ENCODE data around the gene PARVG. TPM values are rescaled to one million over a fixed set of nuclear protein-coding genes. Genes with fewer than 3 reads are reported as not detected.
"Not testable (repeated sequence)": the region's sequence is repeated elsewhere in the genome, so short reads cannot be mapped to it uniquely, and the experiment has no call there.

PARVG gene
- polyA plus RNA-seq, 3 donors = 1.7 to 2.2 (median 1.9) TPM

DNA sequence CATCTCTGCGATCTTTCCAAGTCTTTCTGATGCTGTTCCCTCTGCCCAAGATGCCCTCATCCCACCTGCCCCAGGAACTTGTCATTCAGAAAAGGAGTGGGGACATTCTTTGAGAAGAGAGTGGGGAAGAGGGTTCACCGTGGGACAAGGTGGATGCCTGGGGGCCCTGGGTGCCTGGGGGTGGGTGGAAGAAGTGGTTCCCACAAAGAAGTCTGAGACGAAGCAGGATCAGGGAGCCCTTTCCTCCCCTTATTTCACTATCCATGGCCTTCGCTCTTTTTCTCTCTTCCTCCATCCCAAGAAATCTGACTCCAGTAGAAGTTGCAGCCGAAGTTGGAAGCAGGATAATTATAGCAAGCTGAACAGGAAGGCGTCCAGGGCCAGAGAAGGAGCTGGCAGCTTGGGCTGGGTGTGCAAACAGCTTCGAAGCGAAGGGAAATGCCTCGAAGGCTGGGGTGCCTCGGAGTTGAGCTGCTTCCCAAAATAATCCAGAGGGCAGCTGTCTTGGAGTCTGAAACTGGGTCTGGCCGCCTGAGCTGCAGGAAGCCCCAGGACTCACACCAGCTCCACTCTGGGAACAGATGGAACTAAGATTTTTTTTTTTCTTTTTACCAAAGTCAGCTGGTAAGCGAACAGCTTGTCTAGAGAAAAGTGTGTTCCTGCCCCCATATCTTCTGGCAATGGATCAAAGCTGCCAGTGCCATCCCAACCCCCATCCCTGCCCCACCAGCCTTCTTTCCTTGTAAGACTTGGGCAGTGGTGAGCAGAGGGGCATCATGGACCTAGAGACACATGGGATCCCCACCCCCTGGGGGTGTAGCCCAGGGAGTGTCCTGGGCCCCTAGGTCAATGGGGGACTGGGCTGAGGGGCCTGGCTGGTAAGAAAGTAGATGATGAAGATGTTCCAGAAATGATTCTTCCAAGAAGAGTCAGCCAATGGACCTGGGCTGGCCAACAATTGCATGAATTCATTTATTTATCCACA, 31.5 kb downstream of the PARVG start:
- DNase-seq = no peak

DNA sequence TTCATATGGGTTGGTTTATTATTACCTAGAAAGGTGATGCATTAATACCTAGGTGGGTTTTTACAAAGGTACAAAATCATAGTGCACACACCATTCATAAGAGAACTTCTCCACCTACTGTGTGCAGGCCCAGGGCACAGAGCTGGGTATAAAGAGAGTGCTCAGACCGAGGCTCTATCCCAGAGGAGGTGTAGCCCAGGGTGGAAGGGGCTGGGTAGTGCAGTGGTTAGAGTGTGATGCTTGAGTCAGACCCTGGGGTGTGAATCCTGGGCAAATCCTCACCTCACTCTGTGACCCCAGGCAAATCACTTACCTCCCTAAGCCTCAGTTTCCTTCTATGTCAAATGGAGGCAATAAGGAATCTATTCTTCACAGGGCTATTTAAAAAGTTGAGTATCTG, 32.2 kb downstream of the PARVG start:
- DNase-seq = no peak

DNA sequence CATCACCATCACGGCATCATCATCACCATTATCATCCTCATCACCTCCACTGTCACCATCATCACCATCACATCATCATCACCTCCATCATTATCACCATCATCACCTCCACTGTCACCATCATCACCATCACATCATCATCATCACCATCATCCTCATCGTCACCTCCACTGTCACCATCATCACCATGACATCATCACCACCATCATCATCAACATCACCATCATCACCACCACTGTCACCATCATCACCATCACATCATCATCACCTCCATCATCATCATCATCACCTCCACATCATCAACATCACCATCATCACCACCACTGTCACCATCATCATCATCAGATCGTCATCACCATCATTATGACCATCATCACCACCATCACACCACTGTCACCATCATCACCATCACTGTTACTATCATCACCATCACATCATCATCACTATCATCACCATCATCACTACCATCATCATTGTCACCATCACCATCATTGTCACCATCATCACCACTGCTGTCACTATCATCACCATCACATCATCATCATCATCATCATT, 32.8 kb downstream of the PARVG start:
- no peak for DNase-seq

DNA sequence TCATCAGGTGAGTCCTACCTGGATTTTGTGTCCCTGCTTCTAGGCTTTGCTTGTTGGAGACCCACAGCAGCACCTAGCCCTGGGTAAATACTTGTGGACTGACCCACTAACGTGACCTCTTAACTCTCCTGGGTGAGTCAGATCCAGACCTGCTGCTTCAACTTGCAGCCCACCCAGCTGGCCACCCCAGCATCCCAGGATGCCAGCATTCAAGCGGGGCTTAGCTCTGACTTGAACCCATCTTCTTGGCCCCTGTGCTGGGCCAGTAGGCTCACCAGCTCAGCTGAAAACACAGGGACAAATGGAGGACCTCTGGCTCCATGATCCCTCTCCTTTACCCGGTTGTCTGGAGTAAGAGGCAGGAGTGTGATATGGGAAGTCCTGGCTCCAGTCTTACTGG, 33.5 kb downstream of the PARVG start:
- DNase-seq = no peak

DNA sequence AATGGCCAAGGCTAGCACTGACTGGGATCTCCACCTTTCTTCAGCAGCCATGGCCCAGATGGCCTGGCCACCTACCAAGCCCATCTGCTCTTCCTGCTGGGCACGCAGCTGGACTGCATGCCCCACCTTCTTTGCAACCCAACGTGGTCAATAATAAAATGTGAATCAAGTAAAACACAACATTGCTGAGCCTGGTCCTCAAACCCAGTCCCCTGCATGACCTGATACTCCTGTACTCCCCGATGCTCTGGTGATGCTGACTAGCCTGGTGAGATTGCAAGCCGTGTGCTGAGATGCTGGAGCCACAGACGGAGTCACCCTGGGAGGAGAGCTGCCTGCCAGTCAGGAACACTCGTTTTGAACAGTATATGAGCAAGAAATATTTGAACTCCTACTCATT, 34.0 kb downstream of the PARVG start:
- DNase-seq = no peak

DNA sequence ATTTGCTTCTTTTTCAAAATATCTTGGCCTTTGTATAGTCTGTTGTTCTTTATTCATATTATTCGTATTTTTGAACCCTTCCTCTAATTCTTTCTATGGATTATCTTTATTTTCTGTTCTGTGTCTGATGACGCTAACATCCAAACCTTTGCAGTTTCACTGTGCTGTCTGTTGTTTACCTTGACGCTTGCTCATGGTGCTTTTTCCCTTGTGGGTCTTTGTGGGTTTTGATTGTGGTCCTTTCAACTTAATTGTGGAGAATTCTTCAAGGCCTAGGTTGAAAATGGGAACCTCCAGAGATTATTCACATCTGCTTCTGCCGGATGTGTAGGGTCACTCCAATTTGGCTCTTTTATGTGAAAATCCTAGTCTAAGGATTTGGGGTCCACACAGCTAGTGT, 34.6 kb downstream of the PARVG start:
- DNase-seq = no peak

DNA sequence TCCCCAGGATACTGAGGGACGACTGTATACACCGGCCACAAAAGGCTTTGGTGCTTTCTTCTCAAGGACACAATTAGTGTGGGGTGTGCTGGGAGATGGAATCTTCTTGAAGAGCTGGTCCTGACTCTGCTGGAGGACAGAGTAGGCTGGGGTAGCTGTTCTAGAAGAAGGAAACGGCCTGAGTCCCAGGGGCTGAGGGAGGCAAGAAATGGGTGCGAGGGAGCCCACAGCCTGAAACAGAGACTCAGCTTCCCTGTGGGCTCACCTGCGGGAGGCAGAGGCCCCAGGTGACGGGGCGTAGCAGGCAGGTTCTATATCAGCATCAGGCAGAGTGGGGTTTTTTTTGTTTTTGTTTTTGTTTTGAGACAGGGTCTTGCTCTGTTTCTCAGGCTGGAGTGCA, 36.6 kb downstream of the PARVG start:
- no peak for DNase-seq

DNA sequence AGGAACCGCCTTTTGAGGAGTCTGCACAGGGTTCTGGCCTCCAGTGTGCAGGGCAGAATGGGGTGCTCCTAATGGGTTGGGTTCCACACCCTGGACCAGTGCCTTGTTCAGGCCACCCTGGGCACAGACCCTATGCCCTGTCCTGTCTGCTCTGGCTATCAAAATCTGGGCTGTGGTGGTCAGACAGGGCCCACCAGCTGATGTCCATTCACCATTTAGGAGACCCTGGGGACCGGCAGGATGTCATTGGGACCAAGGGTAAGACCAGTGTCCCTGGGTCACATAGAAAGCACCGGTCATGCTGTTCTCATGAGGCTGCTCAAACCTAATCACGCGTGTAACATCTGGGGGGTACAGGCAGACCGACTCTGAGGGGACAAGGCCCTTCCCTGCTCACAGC, 37.3 kb downstream of the PARVG start:
- DNase-seq = no peak

DNA sequence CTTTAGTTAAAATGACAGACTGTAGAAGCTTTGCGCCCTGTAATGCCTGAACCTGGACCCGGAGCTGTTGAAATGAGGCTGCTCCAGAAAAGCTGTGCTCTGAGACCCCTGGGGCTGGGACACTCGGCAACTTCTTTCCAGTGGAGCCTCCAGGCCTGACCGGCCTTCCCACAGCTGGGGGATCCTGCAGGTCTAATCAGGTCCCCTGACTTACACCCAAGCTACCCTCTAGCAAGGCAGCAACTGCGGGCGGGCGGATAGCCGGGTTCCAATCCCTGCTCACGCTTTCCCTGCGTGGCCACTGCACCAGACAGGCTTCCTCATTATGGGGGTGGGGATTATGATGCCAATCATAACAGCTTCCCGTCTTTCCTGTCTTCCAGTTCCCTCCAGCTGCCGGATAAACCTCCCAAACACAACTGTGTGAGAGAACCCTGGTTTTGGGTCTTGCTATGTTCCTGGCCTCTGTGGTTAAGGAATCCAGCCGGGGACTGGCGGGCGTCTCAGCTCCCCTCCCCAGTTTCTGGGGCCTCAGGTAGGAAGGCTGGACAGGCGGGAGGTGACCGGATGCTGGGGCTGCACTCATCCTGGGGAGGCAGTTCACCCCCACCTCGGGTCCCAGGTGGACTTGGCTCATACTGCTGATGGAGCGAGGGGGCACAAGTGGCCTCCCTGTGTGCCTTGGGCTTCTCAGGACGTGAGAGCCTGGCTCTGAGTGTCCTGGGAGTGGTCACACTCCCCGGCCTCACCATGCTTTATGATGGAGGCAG, 38.6 kb downstream of the PARVG start:
- DNase-seq = no peak

DNA sequence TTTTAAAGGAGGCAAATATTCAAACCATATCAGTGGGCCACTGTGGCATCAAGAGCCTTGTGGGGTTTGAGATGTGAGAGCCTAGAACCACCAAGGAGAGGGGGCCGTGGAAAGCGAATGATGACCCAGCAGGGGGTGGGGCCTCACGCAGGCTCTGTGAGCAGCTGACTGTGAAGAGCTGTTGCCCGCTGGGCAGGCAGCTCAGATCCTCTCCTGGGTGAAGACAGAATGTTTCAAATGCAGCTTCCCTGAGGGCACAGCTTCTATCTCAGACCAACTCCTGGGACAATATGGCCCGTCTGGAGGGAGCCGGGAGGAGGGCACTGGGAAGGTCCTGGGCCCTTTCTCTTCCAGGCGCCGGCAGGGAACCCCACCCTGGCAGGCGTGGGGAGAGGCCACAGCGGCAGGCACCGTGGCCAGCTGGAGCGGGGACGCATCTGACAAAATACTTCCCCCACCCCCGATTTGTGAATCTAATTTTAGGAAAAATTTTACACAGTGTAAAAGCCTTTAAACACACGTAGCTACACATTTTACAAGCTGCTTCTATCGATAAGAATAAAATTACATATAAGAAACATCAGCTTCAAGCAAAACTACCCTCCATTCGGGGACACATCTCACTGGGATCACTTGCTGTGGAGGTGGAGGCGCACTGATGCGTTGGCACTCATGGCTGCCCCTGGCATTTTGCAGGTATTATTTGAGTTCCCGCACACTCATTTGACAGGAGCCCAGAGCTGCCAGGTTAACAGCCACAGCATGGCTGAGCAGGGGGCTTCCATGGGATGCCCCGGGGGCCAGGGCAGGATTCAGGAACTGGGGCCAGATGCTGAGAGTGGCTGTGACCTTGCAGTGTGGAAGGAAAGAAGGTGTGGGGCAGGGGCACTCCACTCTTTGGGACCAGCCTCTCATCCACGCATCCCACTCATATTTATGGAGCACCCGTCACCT, 40.3 kb downstream of the PARVG start:
- no peak for DNase-seq

DNA sequence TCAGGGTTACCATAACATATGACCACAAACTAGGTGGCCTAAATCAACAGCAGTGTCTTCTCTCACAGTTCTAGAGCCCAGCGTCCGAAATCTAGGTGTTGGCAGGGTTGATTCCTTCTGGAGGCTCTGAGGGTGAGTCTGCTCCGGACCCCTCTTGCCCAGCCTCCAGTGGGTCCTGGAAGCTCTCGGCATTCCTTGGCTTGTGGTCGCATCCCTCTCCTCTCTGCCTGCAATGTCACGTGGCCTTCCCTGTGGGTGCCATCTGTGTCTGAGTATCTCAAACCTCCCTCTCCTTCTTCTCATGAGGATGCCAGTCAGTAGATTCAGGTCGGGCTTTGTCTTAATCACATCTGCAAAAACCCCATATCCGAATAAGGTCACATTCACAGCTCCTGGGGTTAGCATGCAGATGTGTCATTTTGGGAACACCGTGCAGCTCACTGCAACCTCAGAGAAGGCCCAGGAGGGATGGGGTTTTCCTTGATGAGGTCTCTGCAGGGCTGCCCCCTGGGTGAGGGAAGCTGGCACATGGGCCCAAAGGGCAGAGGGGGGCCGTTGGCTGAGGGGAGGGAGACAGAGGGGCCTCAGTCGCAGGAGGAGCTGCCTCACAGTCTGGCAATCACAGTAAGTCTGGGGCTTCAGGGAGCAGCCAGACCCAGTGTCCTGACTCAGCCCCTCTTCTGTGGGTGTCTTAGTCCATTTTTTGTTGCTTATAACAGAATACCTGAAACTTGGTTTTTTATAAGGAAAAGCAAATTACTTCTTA, 41.2 kb downstream of the PARVG start:
- DNase-seq = no peak

DNA sequence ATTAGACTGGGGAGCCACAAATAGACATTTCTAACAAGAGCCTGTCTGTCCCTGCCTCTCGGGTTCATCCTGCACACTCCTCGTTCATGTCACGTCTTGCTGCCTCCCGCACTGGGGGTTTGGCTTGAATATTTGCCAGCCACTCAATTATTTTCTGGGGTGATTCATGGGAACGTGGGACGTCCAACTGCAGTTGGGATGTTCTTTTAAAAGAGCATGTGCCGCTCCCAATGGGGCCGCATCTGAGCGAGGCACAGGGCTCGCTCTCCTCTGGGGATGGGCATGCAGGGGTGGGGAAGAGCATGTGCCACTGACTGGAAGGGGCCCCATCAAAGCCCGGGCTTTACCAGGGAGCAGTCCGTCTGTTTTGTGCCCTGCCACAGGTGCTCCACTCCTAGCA, 43.4 kb downstream of the PARVG start:
- DNase-seq = no peak

DNA sequence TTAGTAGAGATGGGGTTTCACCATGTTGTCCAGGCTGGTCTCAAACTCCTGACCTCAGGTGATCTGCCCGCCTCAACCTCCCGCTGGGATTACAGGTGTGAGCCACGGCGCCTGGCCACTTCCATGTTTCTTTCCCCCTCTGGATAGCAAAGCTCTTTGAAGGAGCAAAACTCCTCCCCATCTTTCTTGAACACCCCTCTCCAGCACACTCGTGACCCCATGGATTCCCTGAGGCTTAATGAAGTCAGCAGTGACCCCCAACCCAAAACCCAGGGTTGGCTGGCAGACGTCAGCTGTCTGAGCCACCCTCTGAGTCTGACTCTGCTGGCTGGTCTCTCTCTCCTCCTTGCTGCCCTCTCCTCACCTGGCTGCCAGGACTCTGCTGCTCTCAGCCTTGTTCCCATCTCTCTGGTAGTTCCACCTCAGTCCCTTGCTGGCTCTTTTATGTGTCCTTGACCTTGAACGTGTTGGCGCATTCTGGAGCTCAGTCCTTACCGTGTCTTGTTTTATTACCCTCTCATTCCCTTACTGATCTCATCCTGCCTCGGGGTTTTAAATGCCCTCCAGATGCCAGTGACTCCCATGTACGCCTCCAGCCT, 44.5 kb downstream of the PARVG start:
- DNase-seq = no peak

DNA sequence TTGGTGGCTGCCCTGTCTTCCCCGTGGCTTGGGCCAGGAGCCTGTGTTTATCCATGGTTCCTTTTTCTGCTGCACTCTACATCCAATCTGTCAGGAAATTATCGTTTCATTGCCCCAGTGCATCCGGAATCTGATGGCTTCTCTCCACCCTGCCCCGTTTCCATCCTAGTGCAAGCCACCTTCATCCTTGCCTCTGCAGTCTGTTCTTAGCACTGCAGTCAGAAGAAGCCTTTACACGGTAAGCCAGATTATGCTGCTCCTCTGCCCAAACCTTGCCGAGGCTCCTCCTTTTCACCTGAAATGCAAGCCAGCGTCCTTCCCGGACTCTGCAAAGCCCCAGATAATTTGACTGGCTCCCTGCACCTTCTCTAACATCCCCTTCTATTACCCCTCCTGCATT, 45.1 kb downstream of the PARVG start:
- no peak for DNase-seq

DNA sequence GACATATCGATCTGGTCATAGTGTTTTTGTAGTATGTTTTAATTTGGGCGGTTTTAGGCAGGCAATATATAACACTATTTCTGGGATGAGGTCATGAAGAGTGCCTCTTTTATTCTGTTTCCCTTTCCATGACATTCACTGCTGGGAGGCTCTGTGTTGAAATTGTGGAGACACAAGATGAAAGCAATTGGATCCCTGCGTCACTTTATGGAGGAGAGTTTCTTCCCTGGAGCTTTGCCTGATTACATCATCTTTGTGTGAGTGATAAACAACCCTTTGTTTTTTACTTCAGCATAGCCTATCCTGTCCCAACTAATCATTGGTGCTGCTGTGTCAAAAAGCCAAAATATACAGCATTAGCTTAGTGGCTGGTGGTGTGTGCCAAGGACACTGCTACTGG, 48.6 kb downstream of the PARVG start:
- DNase-seq = no peak

DNA sequence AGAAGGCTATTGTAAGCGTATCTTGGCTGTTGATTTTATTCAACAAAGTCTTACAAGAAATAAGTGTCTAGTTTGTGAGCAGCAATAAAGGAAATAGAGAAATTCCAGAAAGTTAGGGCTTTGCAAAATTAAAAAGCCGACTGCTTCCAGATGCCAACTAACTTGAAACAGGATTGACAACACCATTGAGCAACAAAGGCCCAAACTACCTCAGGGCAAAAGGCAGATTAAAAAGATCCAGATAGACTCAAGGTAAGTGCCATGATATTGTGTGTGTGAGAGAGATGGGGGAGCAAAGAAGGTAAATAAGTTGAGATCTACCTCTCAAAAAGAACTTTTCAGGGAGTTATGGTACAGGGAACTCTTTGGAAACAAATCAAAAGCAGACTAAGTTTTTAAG, 49.1 kb downstream of the PARVG start:
- DNase-seq = no peak

DNA sequence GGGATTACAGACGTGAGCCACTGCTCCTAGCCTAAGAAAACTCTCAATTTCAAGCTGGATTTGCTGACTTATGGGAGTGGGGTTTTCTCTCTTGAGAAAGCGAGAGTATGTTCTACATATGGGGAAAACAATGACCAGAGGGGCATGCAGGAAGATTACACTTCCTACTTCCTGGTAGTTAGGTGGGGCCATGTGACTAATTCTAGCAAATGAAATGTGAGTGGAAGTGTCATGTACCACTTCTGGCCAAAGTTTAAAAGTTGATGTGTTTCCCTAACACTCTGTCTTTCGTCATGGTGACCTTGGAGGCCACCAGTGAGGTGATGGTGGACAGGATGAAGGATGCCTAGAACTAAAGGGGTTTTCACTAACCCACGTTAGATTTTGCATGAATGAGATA, 50.5 kb downstream of the PARVG start:
- DNase-seq = no peak

DNA sequence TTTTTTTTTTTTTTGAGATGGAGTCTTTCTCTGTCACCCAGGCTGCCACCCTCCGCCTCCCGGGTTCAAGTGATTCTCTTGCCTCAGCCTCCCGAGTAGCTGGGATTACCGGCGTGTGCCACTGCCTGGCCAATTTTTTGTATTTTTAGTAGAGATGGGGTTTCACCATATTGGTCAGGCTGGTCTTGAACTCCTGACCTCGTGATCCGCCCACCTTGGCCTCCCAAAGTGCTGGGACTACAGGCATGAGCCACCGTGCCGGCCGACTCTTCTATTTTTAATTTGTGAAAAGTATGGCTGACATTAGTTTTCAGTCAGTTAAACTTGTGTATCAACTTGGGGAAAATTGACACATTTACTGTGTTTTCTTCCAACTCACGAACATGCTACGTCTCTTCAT, 53.6 kb downstream of the PARVG start:
- not testable (repeated sequence) for DNase-seq

DNA sequence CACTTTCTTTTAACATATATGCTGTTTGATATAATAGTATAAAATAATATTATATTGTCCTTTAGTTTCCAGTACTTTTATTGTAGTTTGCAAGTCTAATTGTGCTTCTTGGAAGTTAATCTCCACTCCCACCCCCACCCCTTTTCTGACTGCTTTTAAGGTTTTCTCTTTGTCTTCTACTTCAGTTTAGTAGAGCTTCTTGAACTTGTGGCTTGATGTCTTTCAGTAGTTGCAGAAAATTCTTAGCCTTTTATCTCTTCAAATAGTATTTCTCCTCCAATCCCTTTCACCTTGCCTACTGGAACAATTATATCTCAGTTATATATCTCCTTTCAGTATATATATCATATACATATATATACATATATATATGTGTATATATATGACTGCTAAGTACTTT, 56.6 kb downstream of the PARVG start:
- DNase-seq = no peak

DNA sequence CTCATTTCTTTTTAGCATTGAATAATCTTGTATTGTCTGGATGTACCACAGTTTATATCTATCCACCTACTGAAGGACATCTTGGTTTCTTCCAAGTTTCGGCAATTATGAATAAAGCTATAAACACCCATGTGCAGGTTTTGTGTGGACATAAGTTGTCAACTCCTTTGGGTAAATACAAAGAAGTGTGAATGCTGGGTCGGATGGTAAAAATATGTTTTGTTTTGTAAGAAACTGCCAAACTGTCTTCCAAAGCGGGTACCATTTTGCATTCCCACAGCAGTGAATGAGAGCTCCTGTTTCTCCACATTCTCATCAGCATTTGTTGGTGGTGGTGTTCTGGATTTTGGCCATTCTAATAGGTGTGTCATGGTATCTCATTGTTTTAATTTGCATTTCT, 60.4 kb downstream of the PARVG start:
- not testable (repeated sequence) for DNase-seq
